ENCODE measurements around the gene GJB5. TPM values are rescaled to one million over a fixed set of nuclear protein-coding genes. Genes with fewer than 3 reads are reported as not detected.

Gene GJB5
- total RNA-seq, 1 donor from 2014 or later = not detected

GRCh38 chr1:34777519-34778321 is 22.9 kb downstream of the GJB5 start:
- DNase-seq (ENCODE audit: low spot score) = no peak
- Mint-ChIP-seq H3K27ac (ENCODE audit: unreplicated experiment) (peak overlapping the region; percentile 1), H3K4me1 (ENCODE audit: unreplicated experiment) (peaks cover 35% of the 10 kb centered on the region)

GRCh38 chr1:34778381-34778780 is 23.5 kb downstream of the GJB5 start:
- no peaks in the 10 kb centered on the region for H3K9me3 Mint-ChIP-seq (ENCODE audit: unreplicated experiment)
- no peak for DNase-seq (ENCODE audit: low spot score)
- no peak overlapping the region for H3K4me3 Mint-ChIP-seq (ENCODE audit: unreplicated experiment)
- no peaks in the 10 kb centered on the region for H3K36me3 Mint-ChIP-seq (ENCODE audit: low read depth, unreplicated experiment)
- peaks cover 3% of the 10 kb centered on the region for H3K27me3 Mint-ChIP-seq (ENCODE audit: unreplicated experiment)
- peak overlapping the region; percentile 1 for H3K27ac Mint-ChIP-seq (ENCODE audit: unreplicated experiment)
- TF ChIP-seq CTCF (IDR thresholded peaks at IDR 0.05; ENCODE audit: unreplicated experiment) = no peak
- H3K4me1 Mint-ChIP-seq (ENCODE audit: unreplicated experiment) = peaks cover 40% of the 10 kb centered on the region

More at GRCh38 chr1:34777519-34778321, 22.9 kb downstream of the GJB5 start:
- Mint-ChIP-seq H3K27me3 (ENCODE audit: unreplicated experiment) (peaks cover 2% of the 10 kb centered on the region), H3K4me3 (ENCODE audit: unreplicated experiment) (no peak overlapping the region), H3K9me3 (ENCODE audit: unreplicated experiment) (no peaks in the 10 kb centered on the region), H3K36me3 (ENCODE audit: low read depth, unreplicated experiment) (no peaks in the 10 kb centered on the region)
- no peak for TF ChIP-seq CTCF (IDR thresholded peaks at IDR 0.05; ENCODE audit: unreplicated experiment)

- Mint-ChIP-seq H3K9me3 (ENCODE audit: unreplicated experiment) (no peaks in the 10 kb centered on the region), H3K36me3 (ENCODE audit: low read depth, unreplicated experiment) (peaks cover 2% of the 10 kb centered on the region), H3K27ac (ENCODE audit: unreplicated experiment) (no peak overlapping the region), H3K4me1 (ENCODE audit: unreplicated experiment) (peaks cover 43% of the 10 kb centered on the region), H3K4me3 (ENCODE audit: unreplicated experiment) (no peak overlapping the region), H3K27me3 (ENCODE audit: unreplicated experiment) (peaks cover 5% of the 10 kb centered on the region)
- DNase-seq (ENCODE audit: low spot score) = no peak
- no peak for TF ChIP-seq CTCF (IDR thresholded peaks at IDR 0.05; ENCODE audit: unreplicated experiment)
These were observed 24.2 kb downstream of the GJB5 start for GRCh38 chr1:34779005-34779404.

GRCh38 chr1:34779526-34779925 is 24.7 kb downstream of the GJB5 start:
- H3K4me3 Mint-ChIP-seq (ENCODE audit: unreplicated experiment) = no peak overlapping the region
- H3K27ac Mint-ChIP-seq (ENCODE audit: unreplicated experiment) = no peak overlapping the region
- no peak for TF ChIP-seq CTCF (IDR thresholded peaks at IDR 0.05; ENCODE audit: unreplicated experiment)
- DNase-seq (ENCODE audit: low spot score) = no peak
- peaks cover 44% of the 10 kb centered on the region for H3K4me1 Mint-ChIP-seq (ENCODE audit: unreplicated experiment)
- H3K9me3 Mint-ChIP-seq (ENCODE audit: unreplicated experiment) = no peaks in the 10 kb centered on the region
- peaks cover 4% of the 10 kb centered on the region for H3K36me3 Mint-ChIP-seq (ENCODE audit: low read depth, unreplicated experiment)
- H3K27me3 Mint-ChIP-seq (ENCODE audit: unreplicated experiment) = peaks cover 7% of the 10 kb centered on the region

GRCh38 chr1:34779962-34780361 is 25.1 kb downstream of the GJB5 start:
- no peak for DNase-seq (ENCODE audit: low spot score)
- TF ChIP-seq CTCF (IDR thresholded peaks at IDR 0.05; ENCODE audit: unreplicated experiment) = no peak
- H3K4me3 Mint-ChIP-seq (ENCODE audit: unreplicated experiment) = no peak overlapping the region
- peaks cover 9% of the 10 kb centered on the region for H3K27me3 Mint-ChIP-seq (ENCODE audit: unreplicated experiment)
- no peaks in the 10 kb centered on the region for H3K9me3 Mint-ChIP-seq (ENCODE audit: unreplicated experiment)
- H3K4me1 Mint-ChIP-seq (ENCODE audit: unreplicated experiment) = peaks cover 44% of the 10 kb centered on the region
- no peak overlapping the region for H3K27ac Mint-ChIP-seq (ENCODE audit: unreplicated experiment)
- peaks cover 4% of the 10 kb centered on the region for H3K36me3 Mint-ChIP-seq (ENCODE audit: low read depth, unreplicated experiment)

Measured in endothelial cell (in vitro differentiated cells).